ENCODE data around the gene HIPK2.
"Not testable (repeated sequence)": the region's sequence is repeated elsewhere in the genome, so short reads cannot be mapped to it uniquely, and the experiment has no call there.

HIPK2 gene

DNA sequence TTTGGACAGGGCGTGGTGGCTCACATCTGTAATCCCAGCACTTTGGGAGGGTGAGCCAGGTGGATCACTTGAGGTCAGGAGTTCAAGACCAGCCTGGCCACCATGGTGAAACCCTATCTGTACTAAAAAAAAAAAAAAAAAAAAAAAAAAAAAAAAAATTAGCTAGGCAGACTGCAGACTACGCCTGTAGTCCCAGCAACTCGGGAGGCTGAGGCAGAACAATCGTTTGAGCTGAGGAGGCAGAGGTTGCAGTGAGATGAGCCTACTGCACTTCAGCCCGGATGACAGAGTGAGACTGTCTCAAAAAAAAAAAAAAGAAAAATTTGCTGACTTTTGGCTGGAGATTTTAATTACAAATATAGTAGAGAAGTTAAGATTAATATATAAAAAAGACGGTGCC, 104.0 kb downstream of the HIPK2 start:
- DNase-seq (ENCODE audit: low read depth in 2 of 2), result no peak

DNA sequence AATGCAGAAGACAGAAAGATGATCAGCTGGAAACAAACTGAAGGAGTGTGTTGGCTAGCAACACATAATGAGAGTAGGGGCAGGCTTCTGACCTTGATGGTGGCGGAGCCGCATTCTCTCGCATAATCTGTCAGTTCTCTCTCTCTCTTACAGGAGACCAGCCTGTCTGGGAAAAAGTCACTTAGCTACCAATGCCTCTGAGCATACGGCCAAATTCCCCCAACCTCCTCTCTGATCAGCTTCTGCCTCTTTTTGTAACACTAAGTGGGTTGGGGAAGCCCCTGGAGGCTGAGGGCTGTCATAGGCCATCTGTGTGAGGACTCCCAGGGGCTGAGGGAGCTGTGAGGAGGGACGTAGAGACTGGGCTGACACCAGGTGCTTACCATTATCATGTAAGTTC, 104.6 kb downstream of the HIPK2 start:
- DNase-seq (ENCODE audit: low read depth in 2 of 2), result no peak

DNA sequence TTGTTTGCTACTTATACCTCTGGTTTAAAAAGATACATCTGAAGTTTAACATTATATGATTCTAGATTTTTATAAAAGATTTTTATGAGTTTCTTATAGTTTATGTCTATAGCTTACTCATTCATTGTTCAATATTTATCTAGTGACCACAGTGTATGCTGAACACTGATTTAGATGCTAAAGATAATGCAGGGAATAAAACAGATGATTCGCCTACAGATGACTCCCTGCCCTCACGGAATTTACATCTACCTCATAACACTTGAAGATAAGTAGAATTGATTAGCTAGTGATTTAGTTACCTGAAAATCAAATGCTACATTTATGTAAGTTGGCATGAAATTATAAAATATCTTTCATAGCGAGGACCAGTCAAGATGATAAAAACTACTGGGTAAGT, 105.8 kb downstream of the HIPK2 start:
- DNase-seq (ENCODE audit: low read depth in 2 of 2), result no peak

DNA sequence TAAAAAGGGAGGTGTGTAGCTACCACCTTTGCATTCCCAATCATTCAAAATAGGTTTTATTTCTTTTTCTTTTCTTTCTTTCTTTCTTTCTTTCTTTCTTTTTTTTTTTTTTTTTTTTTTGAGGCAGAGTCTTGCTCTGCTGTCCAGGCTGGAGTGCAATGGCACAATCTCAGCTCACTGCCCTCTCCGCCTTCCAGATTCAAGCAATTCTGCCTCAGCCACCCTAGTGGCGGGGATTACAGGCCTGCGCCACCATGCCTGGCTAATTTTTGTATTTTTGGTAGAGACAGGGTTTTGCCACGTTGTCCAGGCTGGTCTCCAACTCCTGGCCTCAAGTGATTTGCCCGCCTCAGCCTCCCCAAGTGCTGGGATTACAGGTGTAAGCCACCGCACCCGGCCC, 107.1 kb downstream of the HIPK2 start:
- not testable (repeated sequence) for DNase-seq (ENCODE audit: low read depth in 2 of 2)

DNA sequence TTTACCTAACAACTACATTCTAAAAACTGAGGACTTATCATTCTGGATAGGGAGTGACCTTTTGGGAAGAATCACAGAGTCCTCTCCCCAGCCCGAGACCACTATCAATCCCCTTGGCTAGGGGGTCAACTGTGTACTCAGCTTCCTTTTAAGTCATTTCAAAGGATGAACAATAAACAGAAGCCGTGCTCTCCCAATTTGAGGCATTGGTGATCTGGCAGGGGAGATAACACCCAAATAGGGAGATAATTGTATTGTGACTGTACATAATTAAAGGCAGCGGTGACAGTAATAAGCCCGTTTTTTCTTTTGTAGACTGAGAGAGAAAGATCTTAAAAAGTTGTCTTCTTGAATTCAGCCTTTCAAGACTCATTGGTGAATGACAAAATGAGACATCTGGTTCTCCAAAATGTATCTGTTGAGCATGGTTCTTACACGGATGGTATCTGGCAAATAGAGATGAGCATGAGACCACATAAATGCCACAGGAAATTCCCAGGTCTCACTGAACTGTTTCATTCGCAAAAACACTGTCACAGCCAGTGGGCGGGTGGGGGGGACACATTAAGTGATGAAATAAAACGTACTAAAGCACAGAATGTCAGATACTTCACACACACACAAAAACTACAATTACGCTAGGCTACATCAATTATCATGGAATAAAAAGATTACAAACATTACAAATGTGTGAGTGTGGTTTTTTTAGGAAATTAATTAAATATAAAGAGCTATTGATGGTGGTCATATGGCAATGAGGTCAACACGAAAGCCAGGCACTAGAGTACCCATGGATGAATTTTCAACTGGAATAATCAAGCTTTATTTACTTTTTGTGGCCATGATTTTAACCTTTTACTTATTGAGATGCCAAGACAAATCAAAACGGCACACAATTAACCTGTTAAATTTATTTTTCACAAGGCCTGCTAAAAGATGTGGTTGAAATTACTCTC, 108.4 kb downstream of the HIPK2 start:
- no peak for DNase-seq (ENCODE audit: low read depth in 2 of 2)

DNA sequence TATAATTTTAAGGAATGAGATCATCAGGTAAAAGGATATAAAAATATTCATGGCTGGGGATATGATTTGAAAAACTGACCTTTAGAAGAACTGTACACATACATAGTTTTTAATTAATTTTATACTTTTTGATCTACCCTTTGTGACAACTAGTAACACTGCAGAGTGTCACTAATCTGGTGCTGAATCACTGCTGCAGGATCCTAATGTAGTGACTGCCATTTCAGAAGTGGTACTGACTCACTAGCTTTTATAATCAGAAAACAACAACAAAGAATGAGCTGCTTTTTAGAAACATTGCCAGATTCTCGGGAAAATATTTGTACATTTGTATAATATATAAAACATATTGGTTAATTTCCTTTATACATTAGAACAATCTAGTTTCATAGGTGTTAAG, 110.4 kb downstream of the HIPK2 start:
- DNase-seq (ENCODE audit: low read depth in 2 of 2), result no peak

DNA sequence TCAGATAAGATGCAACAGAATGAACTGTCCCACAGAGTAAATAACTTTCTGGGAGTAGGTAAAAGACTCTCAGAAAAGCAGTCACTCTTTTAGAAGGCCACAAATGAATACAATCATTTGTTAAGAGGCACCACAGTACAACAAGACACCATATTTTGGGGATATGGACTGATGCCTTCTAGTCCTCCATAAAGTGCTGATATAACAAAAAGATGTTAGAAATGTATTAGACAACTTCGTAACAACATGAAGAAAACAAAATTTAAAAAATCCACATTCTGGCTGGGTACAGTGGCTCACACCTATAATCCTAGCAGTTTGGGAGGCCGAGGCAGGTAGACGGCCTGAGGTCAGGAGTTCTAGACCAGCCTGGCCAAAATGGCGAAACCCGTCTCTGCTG, 111.3 kb downstream of the HIPK2 start:
- DNase-seq (ENCODE audit: low read depth in 2 of 2), result no peak

DNA sequence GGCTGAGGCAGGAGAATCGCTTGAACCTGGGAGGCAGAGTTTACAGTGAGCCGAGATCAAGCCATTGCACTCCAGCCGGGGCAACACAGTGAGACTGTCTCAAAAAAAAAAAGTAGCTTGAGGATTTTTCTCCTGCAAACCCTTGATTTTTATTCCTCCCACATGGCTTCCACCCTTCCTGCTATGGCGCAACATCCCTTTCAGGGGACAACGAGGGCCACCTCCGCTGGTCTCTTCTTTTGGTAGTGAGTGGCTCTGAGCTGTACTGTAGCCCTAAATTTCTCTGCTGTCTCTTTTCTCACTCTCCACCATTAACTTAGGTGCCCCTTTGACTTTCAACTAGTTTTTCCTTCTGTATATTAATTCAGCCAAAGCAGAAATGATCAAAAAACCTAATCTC, 113.4 kb downstream of the HIPK2 start:
- no peak for DNase-seq (ENCODE audit: low read depth in 2 of 2)

DNA sequence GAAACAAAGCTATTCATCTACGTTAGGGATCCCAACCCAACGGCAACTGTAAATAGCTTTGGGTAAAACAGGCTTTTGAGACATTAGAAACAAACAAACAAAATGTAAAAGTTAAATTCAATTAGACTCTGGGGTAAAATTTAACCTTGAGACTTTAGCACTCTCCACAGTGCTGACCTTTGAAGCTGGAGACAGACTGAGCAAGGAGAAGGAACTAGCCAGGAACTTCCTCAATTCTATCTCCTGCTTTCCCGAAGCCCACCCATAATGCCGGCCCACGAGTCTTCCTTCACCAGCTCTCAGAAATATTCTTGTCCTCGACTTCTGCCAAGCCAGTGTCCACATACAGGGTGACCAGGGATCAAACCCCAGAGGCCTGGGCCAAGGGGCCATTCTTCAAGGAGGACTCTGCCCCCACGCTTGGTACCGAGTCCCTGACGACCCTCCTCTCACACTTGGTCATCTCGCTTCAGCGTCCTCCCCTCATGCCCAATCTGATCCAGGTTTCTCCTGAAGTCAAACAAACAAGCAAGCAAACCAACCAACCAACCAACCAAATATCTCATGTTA, 114.1 kb downstream of the HIPK2 start:
- DNase-seq (ENCODE audit: low read depth in 2 of 2), result no peak

DNA sequence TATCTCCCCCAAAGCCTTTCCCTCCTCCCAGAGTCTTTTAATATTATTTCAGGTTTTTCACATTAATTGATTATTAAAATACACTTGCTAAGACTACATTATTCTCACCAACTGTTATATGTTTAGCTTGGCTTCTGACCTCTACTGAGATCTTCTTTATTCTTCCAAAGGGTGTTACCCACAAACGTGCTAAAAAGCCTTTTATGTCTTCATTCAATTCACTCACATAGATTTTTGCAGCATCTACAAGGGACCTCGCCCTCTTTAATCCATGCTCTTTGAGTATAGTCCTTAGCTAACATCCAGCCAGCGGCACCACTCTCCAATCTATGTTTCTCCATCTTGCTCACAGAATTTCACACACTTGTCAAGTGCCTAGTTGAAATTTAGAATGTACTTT, 115.9 kb downstream of the HIPK2 start:
- no peak for DNase-seq (ENCODE audit: low read depth in 2 of 2)

DNA sequence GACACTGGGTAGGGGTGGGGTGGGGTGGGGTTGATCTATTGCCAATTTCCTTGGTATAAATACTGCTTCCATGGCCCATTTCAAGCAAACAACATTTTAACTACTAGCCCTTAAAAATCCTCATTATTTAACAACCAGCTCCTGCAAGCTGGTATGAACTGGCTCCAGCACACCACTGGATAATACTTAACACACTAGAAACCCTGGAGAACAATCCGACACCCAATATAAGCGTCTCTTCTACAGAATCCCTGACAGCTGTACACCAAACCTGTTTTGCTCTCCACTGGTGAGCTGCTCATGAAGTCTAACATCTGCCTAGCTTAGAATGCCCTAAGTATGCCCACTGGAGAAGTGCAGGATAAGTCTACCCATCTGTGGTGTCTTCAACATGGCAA, 116.8 kb downstream of the HIPK2 start:
- no peak for DNase-seq (ENCODE audit: low read depth in 2 of 2)

DNA sequence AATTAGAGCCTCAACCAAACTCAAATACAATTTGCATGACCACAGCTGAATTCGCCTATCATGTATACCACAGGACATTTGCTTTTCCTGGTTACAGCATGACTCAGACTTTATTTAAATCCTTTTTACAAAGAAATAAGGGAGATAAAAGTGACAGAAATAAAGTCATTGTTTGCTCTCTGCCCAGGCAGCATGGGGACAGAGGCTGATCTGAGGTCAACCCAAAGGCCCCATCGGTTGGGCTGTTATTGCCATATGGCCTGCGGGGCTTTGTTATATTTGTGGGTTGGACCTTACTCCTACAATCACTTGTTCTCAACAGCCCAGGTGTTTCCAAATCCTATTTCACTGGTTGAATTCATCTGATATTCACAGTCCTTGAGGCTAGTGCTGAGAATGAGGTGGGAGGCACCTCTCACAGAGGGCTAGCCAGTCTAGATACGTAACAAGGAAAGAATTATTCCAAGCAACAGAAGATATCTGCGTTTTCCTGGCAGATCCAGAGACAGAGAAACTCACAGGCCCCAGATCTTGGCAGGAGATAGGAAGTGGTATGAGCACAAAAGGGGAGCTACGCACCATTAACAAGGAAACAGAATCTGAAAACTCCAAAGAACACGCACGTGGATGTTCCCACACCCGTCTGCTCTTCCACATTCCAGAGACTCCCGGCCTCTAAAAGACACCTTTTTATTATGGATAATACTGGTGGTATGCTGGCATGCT, 117.3 kb downstream of the HIPK2 start:
- DNase-seq (ENCODE audit: low read depth in 2 of 2), result no peak

DNA sequence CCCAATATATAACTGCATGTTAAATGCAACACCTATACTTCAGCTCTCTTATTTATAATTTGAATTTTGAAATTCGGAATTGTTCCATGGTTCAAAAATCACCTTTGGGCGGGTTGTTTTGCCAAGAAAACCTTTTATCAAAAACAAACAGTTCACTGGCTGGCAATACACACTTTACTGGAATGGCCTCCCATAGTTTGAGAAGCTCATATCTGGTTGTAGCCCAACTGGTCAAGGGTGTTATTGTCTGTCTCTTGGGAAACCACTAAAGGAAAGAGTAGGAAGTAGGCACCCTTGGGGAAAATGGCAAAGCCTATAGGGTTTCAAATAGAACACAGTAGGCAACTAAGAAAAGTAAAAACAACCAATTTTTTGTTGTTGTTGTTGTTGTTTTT, 117.9 kb downstream of the HIPK2 start:
- DNase-seq (ENCODE audit: low read depth in 2 of 2), result no peak

DNA sequence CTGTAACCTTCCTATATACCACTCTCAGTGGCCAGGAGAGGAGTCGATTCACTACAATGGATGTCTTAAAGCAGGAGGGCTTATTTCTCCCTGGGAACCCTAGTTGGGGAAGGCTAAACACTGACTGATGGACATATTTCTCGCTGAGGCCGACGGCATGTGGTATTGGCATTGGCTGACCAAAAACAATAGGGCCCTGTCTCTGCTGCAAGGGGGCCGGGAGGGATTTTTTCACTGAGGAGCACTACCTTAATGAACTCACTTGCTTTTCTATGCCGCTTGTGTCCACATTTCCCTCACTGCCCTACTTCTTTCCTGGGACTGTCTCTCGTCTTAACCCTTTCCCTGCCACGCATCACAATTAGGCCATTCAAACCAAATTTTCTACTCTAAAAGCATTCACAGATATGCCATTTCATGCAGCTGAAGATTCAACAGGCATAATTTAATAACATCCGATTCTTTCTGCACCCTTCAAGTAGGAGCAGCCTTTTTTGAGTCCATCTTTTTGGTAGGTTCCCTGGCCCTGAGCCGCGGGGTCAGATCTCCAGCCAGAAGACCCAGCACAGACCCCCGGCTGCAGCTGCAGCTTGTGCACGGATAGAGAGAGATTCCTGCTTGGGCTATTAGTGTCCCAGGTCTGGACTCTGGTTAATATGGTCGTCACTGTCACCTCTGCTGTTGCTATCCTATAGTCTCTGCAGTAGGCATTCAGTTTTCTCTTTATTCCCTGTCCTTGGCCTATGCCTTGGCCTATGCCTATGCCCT, 118.7 kb downstream of the HIPK2 start:
- no peak for DNase-seq (ENCODE audit: low read depth in 2 of 2)

DNA sequence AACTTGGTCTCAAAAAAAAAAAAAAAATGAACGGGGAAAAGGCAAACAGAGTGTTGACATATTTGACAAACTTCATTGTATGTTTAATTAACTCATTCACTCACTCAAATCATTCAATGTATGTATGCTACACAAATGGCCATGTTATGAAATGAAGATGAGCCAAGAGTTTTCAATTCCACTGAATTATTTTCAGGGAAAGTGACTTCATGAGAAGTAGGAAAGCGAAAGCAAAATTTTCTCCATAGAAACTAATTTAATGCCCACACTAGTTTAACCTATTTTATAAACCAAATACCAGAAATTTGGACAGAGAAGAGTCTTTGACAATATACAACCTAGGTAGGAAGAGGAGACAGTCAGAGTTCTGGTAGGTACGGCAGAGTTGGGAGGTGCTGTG, 119.5 kb downstream of the HIPK2 start:
- DNase-seq (ENCODE audit: low read depth in 2 of 2), result no peak

DNA sequence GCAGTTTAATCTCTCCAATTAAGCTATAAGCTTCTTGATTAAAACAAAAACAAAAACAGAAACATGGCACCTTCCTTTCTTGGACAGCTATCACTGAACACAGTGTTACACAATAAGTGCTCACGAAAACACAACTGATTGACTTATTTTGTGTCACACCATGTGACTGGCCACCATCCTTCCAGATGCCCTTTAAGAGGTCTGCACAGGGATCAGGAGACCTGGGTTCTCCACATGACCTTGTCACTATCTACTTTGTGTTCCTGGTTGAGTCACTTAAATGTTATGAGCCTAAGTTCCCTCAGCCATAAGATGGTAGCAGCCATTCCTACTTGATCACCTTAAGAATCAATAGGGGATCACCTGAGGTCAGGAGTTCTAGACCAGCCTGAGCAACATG, 120.1 kb downstream of the HIPK2 start:
- DNase-seq (ENCODE audit: low read depth in 2 of 2), result no peak

DNA sequence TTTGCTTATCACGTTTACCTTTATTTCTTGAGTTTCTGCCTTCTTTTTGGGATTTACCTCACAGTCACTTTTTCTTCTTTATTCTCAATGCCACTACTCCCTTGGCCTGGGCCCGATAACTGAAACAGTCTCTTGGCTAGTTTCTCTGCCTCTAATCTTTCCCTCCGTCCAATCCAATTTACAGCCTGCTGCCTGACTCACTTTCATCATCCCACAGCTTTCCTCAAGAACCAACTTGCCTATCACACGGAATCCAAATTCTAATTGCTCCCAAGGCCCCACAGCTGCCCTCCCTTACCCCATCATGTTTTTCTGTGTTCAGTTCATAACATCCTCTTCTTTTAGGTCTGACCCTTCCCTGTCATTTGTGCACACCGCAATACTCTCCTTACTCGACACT, 121.4 kb downstream of the HIPK2 start:
- no peak for DNase-seq (ENCODE audit: low read depth in 2 of 2)

DNA sequence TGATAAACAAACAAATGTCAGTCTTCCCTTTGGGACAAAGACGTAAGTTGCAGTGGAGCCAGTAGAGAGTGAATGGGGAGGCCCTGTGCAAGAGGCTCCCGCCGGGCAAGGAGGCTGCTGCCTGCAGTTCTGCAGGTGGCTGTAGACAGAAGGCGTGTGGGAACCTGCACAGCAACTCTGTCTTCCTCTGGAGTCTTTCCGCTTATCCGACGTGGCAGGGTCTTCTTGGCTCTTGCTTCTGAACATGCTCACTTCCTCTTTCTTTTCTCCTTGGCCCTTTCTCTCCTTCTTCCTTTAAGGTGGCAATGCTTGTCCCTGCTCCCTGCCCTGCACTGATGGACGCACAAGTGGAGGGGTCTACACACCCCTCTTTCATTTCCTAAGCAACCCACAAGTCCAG, 122.5 kb downstream of the HIPK2 start:
- DNase-seq (ENCODE audit: low read depth in 2 of 2), result no peak

DNA sequence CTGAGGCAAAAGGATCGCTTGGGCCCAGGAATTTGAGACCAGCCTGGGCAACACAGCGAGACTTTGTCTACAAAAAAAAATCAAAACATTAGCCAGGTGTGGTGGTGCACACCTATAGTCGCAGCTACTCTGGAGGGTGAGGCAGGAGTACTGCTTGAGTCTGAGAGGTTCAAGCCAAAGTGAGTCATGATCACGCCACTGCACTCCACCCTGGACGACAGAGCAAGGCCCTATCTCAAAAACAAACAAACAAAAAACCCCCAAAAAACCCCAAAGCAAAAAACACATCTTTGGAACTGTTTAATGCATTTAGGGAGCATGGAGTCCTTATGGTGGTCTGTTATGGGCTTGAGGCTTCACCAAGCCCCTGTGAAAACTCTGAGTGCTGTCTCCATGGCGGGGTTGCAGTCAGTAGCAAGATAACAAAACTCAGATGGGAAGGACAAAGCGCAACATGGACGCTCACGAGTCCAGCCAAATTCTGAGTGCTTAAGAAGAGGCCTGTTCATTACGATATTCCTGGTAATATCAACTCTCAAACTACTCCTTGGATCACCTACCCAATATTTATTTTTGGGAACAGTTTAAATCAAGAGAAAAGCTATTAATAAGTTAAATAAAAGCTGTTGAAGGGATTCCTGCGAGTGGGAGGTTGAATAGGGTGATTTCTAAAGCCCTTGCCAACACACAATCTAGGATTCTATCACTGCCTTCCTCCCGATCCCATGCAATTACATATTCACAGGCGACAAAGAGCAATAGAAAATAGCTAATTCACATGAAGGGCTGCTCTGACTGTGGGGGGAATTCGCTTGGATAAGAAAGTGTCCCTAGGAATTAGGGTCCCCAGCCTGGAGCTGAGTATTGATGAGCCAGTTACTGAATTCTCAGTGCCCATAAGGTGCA, 123.3 kb downstream of the HIPK2 start:
- DNase-seq (ENCODE audit: low read depth in 2 of 2), result no peak

DNA sequence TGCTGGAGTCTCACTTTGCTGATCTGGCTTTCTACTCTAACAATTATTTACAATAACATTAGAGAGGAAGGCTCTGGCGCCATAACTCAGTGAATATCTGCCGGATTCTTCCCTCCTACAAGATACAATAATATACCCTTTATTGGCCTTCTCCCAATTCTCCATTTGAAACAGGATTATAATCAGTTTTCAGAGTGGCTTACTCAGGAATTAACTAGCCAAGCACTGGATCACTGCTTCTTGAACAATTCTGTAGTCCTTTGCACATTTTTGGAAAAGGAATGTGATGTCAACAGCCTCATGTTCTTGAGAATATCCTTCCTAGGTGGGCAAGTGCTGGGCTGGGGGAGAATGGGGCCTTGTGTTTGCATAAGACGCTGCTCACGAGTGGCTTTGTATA, 125.9 kb downstream of the HIPK2 start:
- DNase-seq (ENCODE audit: low read depth in 2 of 2), result no peak

DNA sequence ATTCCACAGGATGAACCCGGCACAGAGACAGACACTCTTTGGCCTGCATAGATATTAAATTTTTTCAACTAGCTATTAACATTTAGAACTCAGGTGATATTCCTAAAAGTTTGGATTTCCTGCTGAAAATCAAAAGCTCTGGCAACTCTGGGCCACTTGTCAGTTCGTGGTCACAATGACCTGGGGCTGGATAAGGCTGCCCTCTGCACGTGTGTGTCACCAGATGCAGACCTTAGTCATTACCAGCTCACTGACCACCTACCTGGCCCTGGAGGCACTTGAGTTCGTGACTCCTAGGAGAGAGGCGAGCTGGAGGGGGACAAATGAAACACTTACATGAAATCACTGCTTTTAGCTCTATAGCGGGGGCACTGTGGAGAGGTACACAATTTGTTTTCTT, 126.5 kb downstream of the HIPK2 start:
- DNase-seq (ENCODE audit: low read depth in 2 of 2), result no peak

All from fibroblast of skin of left biceps (primary cell).